Middle frontal gyrus (tissue), 1 donor: Measurements from ENCODE around the gene PDGFRB.

Source experiments
- DNase-seq: peaks from one replicate; pipeline ENCODE4 v3.0.0-alpha.2; 2015; ENCODE audit warnings: low spot score; ENCODE audit errors: extremely low spot score

PDGFRB gene

DNA sequence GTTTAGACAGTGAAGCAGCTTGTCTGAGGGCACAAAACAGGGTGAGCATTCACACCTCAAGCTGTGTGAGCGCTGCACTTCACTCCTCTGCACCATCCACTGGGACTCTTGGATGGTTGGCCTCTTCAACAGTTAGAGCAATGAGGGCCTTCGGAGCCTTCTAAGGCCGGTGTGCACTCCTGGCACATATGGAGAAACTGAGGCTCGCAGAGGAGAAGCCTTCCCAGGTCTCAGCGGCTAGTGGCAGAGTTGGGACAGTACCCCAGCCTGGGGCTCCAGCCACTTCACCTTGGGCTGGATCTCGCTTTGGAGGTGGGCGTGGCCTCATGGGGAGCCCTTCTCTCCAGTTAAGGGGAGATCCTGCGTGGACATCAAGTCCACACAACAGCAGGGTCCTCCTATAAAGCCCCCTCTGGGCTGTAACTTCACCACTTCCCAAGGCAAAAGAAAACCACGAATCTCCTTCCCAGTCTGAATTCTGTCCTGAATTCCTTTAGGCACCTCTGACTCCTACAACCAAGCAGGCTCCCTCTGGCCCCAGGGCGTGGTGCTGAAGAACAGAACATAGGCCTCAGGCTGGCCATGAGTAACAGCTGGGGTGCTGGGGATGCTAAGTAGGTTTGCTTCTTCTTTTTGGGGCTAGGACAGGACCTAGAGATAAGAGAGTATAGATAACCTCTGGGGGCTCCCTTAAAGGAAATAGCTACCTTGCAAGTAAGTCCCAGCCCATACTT, 38.8 kb downstream of the PDGFRB start:
- DNase-seq = no peak

DNA sequence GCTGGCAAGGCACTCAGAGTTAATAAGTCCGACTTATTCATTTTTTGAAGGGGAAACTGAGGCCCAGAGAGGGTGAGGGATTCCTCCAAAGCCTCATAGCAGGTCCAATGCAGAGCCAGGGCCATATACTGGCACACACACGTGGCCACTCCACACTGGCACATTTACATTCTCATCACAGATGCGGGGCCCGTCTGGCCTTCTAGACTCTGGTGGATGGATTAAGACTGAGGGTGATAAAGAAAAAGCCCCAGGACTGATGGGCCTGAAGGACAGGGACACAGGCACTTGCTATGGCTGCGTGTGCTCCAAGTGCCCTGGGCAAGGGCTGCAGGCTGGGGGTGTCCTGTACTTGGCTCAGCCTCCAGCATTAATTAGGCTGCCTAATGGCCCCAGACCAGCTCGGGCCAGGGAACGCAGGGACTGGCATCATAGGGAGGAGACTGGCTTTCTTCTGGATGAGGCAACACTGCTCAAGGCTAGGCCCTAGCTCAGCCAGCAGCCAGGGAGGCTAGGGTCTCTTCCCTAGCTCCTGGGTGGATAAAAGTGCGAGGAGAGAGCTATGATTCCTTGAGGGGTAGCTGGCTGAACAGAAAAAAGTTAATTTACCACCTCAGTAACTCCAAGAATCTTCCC, 40.8 kb downstream of the PDGFRB start:
- no peak for DNase-seq

DNA sequence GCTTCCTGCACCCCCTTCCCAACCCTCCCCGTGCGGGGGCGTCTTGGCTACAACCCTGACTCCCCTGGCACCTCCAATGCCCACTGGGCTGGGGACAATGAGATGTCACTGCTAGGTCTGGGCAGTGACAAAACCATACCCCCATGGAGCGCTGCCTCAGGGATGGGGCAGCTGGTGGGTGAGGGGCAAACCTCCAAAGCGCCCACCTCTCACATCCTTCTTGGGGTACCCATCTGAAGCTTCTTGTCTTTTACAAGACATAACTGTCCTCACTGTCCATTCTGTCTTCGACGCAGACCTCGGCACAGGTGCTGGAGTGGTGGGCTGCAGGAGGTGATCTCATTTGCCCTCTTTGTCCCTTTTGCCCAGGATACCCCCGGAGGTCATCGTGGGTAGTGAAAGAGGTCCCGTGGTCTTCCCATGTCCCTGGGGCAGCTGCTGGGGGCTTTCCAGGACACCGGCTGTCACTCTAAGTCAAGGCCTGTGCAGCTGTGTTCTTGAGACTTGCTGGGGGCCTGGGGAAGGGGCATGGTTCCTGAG, 41.5 kb downstream of the PDGFRB start:
- no peak for DNase-seq

DNA sequence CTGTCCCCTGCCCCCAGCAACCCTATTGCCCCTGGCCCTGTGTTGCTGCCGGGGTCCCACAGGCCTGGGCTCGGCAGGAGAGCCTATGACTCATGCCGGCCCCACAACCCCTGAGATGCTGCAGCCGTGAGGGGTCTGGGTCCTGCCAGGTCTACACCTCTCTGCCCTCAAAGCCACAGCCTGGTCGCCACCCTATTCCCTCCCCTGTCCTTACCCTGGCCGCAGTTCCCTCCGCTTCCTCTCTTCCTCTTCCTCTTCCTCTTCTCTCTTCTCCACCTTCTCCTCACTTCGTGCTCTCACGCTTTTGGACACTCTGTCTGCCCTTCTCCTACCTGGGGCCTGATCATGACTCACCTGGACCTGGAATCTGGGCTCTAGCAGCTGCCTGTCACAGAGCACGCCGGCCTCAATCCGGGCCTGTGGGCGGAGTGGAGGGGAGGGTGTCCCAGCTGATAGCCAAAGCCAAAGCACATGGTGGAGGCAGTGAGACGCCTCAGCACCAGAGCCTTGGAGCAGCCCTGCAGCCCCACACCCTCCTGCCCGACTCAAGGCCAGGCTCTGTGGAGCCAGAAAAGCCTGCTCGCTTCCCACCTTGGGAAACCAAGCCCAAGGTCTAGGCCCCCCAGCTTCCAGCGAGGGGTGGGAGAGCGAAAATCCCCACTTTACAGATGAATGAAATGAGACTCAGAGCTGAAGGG, 42.4 kb downstream of the PDGFRB start:
- no peak for DNase-seq

DNA sequence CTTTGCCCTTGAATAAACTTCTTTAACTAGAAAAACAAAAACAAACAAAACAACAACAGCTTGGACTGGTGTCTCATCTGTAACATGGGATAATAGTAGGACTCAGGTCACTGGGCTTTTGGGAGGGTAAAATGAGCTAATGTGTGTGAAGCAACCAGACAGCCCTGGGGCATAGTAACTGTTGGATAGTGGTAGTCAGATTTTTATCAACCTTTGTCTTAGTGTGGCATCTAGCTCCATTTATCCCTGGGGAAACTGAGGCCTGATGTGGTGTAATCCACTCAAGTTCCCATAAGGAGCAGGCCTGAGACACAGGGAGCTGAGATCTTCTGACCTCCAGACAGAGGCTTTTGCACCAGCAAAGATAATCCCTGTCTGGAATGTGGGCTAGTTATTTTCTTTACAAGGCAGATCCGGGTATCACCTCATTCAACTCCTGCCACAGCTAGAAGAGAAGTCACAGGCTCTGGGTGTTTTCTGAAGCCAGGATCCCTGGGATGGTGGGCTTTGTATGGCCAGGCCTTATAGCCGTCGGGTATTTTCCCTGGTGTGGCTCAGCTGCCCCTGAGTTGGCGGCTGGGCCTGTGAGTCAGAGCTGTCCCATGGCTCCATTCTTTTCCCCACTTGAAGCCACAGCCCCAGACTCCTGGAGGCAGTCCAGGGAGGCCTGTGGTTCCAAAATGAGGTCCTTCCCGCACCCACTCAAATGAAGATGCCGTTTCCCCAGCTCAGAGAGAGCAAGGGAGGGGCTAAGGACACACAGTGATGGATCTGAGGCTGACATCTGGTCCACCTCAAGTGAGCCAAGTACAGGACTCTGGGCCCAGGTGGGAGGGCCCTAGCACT, 43.2 kb downstream of the PDGFRB start:
- no peak for DNase-seq

DNA sequence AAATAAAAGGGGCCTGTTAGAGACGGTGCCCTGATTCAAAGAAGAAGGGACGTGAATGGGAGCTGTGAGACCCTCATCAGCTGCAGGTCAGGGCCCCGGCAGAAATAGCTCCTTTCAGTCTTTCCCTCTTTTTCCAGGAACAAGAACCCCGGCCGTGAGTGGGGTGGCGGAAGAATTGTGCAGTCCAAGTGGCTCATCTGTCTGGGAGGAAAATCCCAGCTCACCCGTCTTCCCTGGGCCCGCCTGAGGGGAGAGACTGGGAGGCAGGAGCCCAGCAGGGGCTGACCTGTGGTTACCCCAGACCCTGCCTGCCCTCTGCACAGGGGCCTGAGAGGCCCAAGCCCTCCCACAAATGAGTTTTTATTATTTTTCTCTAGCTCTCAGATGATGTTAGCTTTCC, 44.5 kb downstream of the PDGFRB start:
- DNase-seq = no peak

DNA sequence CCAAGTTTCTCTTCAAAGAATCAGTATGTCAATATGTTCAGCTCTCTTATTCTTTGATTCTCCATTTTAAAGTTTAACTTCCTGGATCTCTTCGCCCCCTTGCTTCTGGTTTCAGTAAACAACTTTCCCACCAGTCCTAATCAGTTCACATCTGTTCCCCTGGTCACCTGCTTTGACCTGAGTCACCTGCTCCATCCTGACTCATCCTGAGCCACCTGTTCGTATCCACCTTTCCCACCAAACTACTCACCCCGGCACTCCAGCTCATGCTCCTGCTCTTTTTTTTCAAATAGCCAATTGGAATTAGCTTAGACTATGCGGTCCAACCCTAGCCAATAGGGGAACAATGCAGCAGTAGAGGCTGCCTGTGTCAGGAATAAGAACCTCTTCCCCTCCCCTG, 45.7 kb downstream of the PDGFRB start:
- no peak for DNase-seq

DNA sequence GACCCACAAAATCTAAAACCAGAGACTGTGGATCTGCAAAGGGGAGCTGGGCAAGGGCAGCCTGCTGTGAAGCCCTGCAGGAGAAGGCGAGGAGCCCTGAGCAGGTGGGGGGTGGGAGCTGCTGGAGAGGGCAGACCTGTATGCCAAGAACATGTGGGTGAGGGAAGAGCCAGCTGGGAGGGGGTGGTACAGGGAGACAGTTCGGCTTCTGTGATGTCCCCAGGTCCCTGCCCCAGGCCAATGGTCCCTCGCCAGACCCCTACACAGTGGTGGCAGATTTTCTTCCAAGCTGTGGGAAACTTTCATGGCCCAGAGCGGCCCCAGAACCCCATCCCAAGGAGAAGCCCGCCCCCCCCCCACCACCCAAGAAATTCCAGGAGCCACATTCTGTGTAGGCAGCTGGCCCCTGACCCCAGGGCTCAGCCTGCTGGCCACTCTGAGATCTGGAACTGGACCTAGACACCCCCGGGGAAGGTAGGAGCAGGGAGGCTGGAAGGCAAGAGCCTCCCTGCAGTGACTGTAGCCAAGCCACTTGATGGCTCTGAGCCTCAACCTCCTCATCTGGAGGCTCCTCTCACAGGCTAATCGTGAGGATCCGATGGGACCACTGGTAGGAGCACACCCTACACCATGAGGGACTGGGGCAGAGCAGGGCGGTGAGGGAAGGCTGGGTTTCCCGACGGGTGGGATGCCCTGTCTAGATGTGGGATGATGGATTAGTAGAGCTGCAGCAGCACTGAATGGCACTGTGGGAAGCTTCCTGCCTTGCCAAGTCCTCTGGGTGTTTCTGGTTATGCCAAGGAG, 46.7 kb downstream of the PDGFRB start:
- no peak for DNase-seq

DNA sequence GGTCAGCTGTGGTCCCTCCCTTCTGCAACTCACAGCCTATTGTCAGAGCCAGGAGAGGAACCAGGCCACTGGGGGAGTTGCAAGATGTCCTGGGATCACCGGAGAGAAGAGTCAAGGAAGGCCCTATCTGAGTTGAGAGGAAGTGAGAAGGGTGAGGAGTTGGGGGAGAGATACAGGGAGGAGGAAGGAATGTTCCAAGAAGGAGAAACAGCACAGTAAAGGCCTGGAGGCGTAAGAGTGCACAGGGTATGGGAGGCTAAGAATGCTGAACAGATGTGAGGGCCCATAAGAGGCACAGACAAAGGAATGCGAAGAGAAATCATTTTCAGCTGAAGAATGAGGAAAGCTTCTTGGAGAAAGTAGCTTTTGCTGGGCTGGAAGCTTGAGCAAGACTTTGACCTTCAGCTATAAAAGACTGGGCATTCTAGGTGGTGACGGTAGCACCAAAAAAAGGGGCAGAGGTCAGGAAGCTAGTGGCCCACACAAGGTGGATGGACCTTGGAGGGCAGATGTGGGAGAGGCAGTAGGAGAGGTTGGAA, 47.7 kb downstream of the PDGFRB start:
- no peak for DNase-seq

DNA sequence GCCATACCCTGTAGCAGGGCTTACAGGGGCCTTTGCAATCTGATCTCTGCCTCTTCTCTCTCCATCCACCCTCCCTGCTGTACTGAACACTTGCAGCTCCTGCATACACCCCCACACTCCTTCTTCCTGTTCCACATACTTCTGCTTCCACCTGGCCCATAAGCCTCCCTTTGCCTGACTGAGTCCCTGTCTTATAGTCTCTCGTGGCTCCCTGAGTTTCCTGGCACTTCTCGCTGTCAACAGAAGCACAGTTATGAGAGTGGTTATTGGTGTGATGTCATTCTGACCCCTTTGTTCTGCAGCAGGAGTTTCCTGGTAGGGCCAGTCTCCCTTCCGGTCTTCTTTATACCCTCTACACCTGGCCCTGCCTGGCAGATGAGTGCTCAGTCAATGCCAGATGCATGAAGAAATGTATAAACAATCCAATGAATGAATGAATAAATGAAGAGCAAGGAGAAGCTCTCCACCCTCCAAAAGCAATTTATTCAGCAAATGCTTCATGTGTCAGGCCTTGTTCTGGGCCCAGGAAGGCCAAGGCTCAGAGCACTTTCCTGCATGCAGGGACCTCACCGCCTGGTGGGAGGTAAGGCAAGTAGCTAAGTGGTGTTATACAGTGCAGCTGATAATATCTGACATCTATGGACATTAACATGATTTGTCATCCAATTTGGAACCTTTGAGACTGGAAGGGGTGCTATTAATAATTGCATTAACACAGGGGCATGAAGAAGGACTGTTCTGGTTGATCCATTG, 48.8 kb downstream of the PDGFRB start:
- DNase-seq = no peak

DNA sequence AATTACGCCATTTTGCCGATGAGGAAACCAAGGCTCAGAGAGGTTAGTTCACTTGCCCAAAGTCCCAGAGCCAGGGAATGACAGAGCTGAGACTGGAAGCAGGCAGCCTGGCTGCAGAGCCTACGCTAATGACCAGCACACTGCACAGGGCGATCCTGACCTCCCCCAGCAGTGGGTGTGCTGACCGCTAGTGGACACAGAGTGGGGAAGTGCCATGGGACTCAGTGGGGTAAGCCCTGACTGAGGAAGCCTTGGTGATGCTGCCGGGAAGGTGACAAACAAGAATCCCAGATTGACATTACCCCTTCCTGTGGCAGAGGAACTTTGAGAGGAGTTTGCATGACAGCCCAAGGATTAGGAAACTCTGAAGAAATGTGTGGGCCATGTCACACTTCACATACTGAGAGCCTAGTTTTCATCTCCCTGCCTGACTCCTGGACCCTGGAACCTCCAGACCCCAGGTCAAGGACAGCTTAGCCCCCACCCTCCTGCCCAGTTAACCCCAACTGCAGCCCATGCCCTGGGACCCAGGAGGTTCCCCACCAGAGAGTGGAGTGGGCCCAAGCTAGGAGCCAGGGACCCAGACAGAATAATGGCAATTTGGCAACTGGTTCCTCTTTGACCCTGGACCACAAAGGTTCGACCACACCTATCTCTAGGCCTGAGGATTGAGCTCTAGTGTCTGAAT, 49.6 kb downstream of the PDGFRB start:
- DNase-seq = no peak

DNA sequence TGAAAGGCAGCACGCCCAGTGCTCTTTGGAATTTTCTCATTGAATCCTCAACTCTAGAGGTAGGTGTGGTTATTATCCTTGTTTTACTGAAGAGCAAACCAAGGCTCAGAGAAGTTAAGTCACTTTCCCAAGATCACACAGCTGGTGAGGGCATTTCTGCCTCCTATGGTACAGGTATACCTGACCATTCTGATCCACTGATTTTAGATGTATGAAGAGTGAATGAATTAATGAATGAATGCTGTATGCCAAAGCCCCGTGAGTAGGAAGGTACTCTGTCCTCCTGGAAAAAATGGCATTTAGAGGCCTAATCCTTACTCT, 51.1 kb downstream of the PDGFRB start:
- DNase-seq = no peak

DNA sequence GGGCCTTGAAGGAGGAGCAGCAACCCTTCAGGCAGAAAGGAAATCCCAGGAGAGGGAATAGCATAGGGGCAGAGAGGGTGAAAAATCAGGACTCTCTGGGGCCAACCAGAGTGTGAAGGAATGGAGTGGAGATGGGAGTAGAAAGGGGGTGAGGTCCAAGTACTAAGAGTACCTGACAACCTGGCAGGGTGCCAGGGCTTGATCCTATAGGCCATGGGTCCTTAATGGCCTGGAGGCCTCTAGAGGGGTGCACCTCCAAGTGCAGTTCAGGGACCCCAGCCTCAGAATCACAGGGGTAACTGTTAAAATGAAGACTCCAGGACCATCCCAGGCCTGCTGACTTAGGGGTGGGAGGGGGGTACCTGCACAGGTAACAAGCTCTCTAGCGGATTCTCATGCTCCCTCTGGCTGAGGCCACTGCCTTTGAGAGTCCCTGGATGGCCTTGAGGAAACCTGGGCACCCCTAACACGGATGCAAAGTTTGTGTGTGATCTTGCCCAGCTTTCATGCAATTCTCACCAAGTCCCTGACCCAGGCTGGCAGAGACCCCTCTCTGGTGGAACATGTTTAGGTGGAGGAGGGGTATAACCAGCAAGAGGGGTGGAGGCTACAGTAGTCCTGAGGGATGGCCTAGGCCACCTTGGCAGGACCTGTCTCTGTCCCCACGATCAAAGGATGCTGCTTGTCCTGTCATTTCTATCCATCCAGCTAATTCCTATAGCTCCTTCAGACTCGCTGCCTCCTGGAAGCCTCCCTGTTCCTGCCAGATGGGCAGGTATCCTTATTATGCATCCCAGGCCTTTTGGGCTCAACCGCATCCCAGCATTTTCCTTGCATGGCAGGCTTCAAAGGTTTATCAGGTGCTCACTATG, 51.7 kb downstream of the PDGFRB start:
- DNase-seq = no peak

DNA sequence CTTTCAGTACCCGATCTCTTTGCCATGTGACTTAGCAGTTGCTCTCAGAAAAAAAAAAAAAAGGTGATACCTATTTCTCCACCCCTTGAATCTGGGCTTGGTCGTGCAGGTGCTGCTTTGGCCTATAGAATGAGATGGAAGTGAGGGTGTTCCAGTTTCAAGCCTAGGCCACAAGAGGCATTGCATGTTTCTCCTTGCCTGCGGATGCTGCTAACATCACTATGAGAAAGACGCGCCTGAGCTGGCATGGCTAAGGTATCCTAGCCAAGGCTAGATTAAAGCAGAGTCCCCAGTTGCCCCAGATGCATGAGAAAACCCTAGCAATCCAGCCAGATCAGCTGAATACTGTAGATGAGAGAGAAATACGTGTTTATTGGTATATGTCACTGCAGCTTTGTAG, 54.6 kb downstream of the PDGFRB start:
- no peak for DNase-seq

DNA sequence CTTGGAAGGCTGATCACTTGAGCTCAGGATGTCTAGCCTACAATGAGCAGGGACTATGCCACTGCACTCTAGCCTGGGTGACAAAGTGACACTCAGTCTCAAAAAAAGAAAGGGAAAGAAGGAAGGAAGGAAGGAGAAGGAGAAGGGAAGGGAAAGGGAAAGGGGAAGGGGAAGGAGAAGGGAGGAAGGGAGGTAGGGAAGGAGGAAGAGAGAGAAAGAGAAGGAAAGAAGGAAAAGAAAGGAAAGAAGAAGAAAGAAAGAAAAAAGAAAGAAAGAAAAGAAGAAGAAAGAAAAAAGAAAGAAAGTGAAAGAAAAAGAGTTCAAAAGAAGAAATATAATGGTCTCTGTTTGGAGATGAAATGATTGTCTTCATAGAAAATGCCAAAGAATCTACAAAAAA, 58.5 kb downstream of the PDGFRB start:
- DNase-seq = no peak

DNA sequence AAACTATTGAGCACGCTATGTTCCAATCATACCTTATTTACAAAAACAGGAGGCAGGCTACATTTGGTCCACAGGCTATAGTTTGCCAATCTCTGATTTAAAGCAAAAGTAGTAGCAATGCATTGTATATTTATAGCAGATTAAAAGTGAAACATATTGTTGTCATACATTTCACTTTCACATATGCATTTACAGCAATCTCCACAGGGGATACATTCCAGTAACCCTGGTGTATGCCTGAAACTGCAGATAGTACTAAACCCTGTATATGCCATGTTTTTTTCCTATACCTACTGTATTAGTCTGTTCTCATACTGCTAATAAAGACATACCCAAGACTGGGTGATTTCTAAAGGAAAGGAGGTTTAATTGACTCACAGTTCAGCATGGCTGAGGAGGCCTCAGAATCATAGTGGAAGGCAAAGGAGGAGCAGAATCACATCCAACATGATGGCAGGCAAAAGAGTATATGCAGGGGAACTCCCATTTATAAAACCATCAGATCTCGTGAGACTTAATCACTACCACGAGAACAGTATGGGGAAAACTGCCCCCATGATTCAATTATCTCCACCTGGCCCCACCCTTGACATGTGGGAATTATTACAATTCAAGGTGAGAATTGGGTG, 63.4 kb downstream of the PDGFRB start:
- no peak for DNase-seq

DNA sequence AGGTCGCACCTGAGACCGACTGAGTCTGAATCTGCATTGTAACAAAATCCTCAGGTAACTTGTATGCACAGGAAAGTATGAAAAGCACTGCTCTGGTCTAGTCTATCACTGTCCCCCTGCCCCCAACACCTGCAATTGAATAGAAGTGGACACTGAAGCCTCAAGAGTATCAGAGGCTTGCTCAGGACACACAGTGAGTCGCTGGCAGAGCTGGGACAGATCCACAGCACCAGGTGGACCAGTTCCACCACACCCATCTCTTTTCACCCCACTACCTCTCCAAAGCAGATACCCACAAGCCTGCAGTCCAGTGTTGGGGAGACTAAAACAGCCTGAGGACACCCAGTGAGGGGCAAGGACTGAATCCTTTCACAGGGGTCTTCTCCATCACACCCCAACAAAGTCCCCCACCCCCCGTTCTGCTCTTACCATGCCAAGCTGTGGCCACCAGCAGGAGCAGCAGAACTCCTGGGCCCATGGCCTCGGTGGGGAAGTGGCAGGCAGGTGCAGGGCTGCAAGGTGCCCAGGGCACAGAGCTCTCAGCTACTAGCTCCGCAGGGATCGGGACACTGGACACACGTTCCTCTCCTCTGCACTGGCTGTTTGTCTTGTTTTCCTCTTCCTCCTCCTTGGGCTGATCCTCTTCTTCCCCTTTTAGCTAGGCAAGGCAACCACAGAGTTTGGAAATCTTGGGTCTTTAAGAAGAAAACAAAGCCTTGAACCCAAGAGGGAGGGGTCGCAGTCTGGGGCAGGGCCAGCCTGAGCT, 69.5 kb downstream of the PDGFRB start, which contains the start of gene CSF1R:
Gene CSF1R, minus strand, starts transcription at position 605 of the 766 bp plus-strand sequence. Its CDS starts 127 bp downstream, at position 478.
- no peak for DNase-seq
